Epithelial cell of proximal tubule (primary cell): Measurements from ENCODE around the gene KCNK17. TPM values are rescaled to one million over a fixed set of nuclear protein-coding genes. Genes with fewer than 3 reads are reported as not detected.

ENCODE experiments used
- DNase-seq: peaks from one replicate; pipeline ENCODE4 v3.0.0-alpha.2; 2011; ENCODE audit warnings: low read depth
- H3K4me3 ChIP-seq: 2 replicates; pipeline ENCODE4 v1.5.1; 2011; ENCODE audit warnings: low read depth, mild to moderate bottlenecking, low read length
- CTCF ChIP-seq: conservative IDR thresholded peaks from 2 replicates; pipeline ENCODE4 v1.5.1; 2012; ENCODE audit warnings: low read depth, mild to moderate bottlenecking, low read length
- total RNA-seq: library from RNA; depleted of rRNA; stranded (reverse); fragments of >200 nt; gene quantifications from 2 replicates; pipeline ENCODE4 v1.2.3, GENCODE V29; 2015

The KCNK17 gene
- total RNA-seq, 1 donor from 2014 or later: not detected

- TF ChIP-seq CTCF: no peak
- no peak overlapping the region for H3K4me3 ChIP-seq
- no peak for DNase-seq
Observed at GRCh38 chr6:39338397-39338796, 24.2 kb upstream of the KCNK17 start.

GRCh38 chr6:39335780-39336545 is 21.7 kb upstream of the KCNK17 start:
- no peak for TF ChIP-seq CTCF
- H3K4me3 ChIP-seq: no peak overlapping the region
- no peak for DNase-seq

- no peak for TF ChIP-seq CTCF
- DNase-seq: no peak
- H3K4me3 ChIP-seq: no peak overlapping the region
Observed at GRCh38 chr6:39333644-39334438, 19.6 kb upstream of the KCNK17 start.

GRCh38 chr6:39330476-39330875 is 16.3 kb upstream of the KCNK17 start:
- H3K4me3 ChIP-seq: no peak overlapping the region
- no peak for TF ChIP-seq CTCF
- DNase-seq: no peak

GRCh38 chr6:39330057-39330456 is 15.8 kb upstream of the KCNK17 start:
- no peak overlapping the region for H3K4me3 ChIP-seq
- DNase-seq: no peak
- no peak for TF ChIP-seq CTCF

- H3K4me3 ChIP-seq: no peak overlapping the region
- DNase-seq: no peak
- no peak for TF ChIP-seq CTCF
Observed at GRCh38 chr6:39328066-39328465, 13.8 kb upstream of the KCNK17 start.

- no peak for DNase-seq
- H3K4me3 ChIP-seq: no peak overlapping the region
- no peak for TF ChIP-seq CTCF
Observed at GRCh38 chr6:39327507-39327906, 13.3 kb upstream of the KCNK17 start.
